NCI-H146 treated with DMSO at 0.1 percent for 48 hours (cell line): ENCODE measurements around the gene TBATA.

Source experiments
- DNase-seq: peaks from one replicate; lab custom pipeline; 2025; ENCODE audit not compliant: unreplicated experiment; lab: John Stamatoyannopoulos, UW

The TBATA gene

DNA sequence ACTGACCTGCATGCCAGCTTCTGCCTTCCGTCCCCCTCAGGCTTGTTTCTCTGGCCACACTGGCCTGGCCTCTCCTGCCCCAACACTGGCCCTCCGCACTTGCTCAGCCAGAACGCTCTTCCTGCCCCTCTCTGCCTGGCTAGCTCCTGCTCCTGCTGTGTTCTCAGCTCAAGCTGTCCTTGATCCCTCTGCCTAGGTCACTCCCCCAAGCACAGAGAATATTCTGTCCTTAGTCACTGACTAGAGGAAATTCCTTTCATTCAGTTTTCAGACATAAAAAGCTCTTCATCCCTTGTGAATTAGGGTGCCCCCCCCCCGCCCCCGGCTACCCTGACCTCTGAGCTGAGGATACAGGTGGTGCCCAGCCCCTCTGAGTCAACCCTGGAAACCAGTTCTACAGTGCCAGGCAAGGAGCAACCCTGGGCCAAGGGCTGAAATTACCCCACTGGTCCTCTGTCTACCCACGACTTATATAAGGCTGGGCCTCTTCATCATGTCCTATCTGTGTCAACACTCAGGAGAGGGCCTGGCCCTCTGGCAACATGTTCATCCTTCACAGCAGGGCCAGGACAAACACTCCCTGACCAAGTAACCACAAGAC is 23.9 kb upstream of the TBATA start:
- DNase-seq: no peak

DNA sequence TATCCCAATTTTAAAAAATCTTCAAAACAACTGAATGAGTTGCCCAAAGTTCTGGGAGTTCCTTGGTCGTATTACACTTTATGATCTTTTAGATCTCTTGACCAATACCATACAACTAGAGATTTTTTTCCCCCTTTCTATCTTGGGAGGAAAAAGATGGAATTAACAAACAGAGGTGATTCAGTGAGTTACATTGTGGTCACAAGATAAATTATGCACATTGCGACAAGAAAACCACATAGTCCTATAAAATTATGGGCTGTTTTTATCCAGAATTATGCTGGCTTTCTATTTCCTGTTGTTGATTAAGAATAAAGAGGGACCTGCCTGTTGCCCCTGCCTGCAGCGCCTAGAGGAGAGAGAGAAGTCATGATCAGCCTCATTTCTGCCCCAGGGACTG is 22.4 kb upstream of the TBATA start:
- DNase-seq: no peak

DNA sequence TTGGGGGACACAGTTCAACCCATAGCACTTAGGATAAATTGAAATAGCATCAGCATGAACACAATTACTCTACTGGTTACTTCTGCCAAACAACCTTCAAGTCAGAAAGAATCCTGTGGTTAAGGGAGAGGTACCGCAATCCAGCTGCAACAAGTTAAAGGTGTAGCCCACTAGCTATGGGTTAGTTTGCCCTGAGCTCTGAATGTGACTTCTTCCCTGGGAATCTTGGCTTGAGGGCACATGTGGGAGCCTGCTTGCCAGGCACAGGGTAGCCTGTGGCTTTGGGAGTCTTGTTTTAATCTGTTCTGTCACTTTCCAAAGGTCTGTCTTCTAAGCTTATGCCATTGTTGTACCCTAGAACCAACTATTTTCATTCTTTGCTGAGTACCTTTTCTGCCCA is 21.7 kb upstream of the TBATA start:
- no peak for DNase-seq

DNA sequence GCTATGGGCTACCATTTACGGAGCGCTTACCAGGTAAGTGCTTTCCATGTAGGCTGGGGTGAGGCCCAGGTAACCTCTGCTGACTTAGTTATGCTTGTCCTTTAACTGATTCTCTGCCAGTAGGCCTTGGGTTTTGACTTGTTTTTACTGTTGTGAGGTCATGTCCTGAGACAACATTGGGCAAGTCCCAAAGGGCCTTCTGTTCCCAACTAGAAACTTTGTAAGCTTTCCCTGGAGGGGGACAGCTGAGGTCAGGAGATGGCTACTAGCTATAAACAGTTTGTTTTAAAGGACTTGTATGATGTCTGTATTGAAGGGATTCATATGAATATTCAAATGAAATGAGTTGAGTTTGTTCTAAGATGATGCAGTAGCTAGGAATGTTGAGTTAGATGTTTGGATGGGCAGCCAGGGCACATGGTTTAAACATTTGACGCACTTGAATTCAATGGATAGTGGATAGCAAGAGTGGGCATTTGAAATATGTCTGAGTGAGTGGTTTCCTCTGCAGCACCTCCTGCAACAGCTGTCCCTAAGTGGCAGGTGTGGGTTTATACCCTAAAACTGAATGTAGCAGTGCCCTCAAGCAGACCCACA is 20.5 kb upstream of the TBATA start:
- DNase-seq: no peak

DNA sequence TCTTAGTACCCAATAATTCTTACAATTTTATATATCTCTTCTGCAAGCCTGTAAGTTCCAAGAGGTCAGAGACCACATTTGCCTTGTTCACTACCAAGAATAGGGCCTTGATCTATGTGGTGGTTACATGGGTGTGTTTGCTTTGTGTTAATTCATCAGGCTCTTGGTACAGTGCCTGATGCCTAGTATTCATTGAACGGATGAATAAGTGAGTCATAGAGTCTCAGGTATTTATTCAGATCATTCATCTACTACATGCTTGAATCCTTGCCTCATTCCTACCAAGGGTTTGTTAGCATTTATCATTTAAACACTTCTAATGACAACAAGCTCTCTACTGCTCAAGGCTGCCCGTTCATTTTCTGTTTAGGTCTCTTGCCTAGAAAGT is 19.2 kb upstream of the TBATA start:
- DNase-seq: no peak

DNA sequence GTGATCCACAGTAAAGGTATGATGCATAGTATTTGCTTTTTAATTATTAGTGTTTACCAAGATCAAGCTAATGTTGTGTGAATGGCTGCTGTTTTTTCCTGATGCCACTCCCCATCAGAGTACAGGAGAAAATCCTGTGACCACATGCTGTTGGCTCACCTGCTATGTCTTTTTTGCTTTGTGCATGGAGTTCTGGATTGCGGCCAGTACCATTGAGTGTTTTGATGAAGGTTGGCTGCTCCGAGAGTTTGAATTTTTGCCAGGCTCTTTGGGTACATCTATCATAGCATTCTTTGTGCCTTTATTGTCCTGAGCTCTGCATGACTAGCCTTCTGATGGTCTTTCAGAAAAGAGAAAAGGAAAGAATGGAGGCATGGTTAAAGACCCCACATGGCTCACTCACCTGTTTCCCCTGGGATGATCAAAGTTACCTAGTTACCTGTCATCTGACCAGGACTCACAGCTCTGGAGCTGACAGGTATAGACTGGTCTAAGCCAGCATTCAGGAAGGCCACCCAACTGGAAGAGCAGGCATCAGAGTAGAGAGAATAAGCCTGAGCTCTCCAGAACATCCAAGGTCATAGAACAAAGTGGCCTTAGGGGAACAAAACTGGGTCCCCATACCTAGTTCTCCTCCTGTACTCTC is 18.7 kb upstream of the TBATA start:
- DNase-seq: peak; percentile 86

DNA sequence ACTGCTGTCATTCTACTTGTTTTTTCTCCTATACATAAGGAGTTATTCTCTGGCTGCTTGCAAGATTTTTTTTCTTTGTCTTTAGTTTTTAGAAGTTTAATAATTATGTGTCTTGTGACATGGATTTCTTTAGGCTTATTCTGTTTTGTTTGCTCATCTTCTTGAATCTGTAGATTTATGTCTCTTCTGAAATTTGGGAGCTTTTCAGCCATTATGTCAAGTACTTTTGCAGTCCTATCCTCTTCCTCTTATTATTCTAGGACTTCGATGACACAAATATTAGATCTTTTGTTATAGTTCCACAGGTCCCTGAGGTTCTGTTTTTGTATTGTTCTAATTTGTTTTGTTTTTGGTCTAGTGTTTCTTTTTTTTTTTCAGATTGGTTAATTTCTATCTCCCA is 16.7 kb upstream of the TBATA start:
- no peak for DNase-seq

DNA sequence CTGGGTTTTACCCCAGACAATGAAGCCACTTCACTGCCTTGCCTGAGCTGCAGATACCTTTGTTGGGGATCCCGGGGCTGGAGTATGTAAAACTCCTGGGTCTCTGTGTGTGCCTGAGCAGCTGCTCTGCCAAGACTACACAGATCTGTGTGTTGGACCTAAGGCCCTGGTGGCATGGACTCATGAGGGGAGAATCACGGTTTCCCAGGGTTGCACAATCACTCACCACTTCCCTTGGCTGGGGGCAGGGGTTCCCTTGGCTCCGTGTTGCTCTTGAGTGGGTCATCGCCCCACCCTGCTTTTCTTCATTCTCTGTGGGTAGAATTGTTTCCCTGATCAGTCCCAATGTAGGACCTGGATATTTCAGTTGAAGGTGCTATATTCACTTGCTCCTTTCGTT is 13.9 kb upstream of the TBATA start:
- no peak for DNase-seq

DNA sequence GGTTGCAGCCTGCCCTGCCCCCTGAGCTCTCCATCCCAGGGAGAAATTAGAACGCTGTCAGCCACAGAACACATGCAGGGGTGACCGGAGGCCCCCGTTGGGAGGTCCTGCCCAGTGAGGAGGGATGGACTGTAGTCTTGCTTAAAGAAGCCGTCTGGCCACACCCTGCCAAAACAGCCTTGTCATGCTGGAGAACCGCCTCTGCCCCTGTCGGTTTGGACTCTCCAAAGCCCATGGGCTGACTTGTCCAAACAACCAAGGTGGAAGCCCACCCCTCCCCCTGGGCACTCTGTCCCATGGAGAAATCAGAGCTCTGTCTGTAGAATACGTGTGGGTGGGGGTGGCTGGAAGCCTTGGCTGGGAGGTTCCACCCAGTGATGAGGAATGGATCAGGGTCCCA is 12.7 kb upstream of the TBATA start:
- no peak for DNase-seq

DNA sequence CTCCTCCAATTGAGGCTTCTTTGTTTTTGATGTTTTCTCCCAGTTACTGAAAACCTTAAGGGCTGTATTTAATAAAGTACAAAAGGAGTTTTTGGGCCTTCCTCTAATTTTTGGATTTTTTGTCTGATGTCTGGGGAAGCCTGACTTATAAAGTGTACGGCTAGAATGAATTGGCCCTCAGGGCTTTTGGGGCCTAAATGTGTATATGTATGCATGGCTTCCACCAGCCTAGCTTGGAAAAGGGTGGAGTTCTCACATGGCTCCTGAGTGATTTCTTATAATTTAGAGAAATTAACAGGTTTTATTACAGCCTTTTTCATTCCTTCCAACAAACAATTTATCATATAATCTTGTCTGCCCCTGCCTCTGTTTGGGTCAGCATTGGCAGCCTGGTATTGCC is 10.4 kb upstream of the TBATA start:
- DNase-seq: no peak

DNA sequence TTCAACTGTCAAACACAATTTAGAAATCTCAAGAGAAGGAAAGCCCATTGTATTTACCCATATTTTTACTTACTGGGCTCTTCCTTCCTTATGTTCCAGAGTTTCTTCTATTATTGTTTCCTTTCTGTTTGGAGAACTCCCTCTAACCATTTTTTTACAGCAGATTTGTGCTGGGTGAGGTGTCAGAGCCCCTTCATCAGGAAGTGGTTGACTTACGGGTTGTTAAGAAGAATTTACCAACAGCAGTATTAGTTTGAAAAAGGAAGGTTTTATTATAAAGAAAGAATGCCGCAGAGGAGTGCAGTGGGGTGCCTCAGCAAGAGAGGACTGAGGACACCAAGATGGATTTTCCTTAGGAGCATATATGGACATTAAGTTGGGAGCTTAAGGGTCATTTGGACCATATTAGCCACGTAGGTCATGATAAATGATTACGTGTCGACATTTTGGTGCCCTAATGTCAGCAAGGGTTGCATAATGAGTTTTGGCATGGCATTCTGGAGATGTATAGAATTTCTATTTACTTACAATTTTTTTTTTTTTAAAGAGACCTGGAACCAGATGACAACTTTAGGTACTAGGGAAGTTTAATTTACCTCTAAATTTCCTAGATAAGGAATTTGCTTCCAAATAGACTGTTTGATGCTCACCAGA is 6.3 kb upstream of the TBATA start:
- no peak for DNase-seq

DNA sequence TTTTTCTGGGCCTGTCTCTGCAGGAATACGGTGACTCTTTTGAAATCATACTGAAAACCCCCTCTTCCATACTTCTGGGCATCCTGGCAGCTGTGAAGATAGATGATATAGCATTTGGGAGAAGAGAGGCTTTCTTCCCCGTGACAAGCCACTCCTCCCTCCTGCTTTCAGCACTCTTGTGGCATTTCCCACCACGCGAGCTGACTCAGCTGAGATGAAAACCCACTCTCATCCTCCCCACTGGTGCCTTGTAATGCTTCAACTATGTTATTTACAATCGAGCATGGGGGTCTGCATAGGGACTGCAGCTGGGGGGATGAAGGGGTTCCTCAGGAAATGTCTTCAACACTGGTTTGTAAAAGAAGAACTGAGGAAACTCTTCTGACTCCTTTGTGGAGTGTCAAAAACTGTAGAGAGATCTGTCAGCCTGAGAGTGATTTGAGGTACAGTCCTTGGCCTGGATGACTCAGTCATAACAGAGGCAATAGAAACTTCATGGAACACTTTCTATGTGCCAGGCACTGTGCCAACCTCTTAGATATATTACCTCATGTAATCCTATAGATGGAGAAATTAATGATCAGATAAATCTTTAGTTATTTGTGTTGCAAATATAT is 1.7 kb upstream of the TBATA start:
- no peak for DNase-seq

DNA sequence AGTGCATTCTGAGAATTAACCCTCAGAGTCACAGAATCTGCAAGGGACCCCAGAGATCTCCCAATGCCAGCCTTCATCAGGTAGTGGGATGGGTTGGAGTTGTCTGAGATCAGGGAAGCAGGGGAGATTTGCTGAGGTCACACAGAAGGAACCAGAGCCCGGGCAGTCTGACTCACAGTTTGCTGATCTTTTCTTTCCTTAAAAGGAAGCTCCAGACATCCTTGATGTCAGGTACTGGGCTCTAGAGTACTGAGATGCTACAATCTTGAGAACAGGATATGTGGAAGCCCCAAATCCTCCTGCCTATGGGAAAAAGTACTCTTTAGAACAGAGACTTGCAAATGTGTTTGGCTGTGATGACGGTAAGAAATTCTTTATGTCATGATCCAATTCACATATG is 706 bp downstream of the TBATA start:
- DNase-seq: no peak

DNA sequence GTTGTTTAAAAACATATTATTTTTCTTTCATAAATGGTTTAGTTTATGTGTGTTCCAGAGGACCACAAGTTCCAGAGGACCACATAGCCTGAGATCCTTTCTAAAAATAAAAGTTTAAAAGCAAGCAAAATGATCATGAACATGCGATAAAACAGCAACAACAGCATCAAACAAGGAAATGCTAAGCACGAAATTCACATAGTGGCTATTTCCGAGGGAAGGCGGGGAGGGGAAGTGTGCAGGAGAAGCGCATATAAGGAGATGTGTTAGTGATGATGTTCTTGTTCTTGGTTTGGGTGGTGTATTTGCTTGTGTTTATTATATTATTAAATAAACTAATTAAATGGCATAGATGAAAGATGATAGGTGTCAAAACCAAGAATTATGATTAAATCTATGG is 1.2 kb downstream of the TBATA start:
- no peak for DNase-seq

DNA sequence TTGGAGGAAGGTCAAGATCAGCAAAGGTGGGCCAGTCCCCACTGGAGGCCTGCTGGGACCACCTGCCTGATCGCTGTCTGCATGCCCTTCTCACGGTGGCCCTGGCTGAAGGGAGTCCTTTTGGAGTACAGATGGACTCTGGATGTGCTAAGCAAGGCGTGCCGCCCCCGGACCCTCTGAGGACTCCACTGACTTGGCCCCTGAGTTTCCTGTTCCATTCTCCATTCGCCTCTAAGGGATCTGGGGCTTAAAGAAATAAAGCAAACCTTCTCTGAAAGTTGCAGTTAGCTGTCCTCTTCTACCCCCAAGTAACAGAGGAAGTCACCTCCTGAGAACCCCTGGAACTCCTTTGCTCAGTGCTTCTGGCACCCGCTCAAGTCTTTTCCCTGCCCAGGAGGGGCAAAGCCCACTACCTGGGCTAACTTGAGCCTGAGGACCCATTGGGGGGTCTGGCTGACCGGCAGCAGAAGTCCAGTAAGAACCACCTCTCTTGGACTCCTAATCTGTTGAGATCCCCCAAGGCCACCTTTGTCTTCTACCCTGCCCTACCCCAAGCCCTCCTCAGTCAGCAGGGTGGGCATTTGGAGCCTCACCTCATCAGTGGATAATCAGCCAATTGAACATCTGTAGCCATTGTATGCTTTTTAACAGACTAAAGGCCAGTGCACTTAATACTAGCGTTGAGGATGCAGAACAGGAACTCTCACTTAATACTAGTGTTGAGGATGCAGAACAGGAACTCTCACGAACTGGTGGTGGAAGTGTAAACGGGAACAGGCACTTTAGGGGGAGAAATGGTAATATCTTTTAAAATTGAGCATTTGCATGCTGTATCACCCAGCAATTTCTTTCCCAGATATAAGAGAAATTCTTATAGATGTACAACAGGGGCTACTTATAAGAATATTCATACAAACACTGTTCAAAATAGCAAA is 2.2 kb downstream of the TBATA start:
- no peak for DNase-seq

DNA sequence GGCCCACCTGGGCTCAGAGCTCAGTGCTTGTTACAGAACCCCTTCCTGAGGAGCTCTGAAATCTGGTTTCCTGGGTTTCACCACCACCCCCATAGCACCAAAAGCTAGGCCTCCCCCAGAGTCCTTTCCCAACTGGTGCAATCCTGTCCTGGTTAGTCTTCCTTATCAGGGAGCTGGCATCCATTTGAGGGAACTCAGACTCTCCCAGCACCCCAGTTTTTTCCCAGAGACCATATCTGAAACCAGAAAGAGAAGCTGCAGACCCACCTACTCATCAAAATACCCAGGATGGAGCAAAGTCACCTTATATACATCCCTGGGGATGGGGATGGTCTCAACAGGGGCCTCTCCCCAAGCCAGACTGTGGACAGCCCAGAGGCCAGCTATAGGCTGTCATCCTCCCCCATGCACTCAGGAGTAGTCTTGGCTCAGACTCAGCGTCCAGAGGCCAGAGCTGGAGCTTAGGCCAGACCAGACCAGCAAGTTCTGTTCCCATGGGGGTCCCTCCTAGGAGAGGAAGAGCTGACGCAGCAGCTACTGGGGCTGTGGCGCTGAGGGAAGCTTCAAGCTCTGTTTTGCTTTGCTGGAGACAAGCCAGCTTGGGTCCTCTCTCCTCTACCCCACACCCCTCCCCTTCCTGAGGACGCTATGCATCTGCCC is 3.0 kb downstream of the TBATA start:
- DNase-seq: no peak

DNA sequence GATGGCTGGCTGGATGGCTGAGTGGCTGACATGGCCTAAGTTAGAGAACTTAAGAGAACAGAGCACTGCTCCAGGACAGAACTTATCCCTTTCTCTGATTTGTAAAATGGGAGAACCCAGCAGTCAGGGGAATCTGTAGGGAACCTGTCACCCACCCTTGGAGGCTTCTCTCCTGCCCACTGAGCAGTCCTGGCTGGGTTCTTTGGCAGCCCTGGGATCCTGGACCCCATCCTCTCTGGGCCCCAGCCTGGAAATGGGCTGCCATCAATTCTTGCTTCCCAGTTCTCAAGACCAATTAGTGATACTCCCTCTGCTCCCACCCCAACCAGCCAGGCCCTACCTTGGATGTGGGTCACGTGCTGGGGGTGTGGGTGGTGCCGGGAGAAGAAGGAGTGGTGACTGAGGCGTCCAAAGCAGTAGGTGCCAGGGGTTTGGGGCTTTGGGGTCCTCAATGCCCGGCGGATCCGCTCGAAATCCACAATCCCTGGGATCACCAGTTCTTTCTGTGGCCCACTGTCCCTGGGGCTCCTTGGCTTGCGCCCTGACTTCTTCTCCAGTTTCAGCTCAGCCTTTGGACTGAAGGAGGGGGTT is 3.6 kb downstream of the TBATA start:
- no peak for DNase-seq

DNA sequence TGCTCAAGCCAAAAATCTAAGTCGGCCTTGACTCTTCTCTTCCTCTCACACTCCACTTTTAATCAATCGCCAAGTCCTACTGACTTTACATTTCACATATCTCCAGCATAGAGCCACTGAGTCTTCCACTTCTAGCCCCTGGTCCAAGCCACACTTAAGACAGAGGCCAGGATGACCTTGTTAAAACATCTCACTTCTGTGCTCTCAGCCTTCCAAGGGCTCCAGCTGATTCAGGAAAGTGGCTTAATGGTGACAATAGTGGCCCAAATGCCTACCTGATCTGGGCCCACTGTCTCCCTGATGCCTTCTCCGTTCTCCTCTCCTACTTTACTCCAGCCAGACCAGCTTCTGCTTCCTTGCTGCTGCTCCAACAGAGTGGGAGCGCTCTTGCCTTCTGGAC is 4.4 kb downstream of the TBATA start:
- DNase-seq: no peak

DNA sequence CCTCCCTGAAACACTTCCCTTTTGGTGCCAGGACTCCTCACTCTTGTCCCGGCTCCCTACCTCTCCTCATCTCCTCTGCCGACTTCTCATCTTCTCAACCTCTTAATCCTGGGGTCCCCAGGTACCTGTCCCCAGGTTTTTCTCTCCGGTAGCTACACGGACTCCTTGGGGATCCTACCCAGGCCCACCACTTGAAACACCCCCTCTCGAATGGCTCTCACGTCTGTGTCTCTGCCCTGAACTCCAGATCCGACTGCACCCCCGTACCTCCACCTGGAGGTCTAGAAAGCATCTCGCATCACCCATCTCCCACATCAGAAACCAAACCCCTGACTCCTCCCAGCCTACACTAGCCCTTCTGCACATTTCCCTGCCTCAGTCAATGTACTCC is 4.8 kb downstream of the TBATA start:
- no peak for DNase-seq
